HCT116 (cell line): Measurements from ENCODE around the gene CHP2. TPM values are rescaled to one million over a fixed set of nuclear protein-coding genes. Genes with fewer than 3 reads are reported as not detected.

ENCODE experiments used
- ATAC-seq: fragments of 200-7000 bp; cut with Tn5 transposase; 2 replicates; pipeline ENCODE4 v1.9.1; 2020; ENCODE audit warnings: mild to moderate bottlenecking, moderate library complexity
- BruUV-seq: library from RNA; stranded (reverse); fragments of 400-500 nt; replicated peaks from 2 replicates; lab custom pipeline; 2021; lab: Mats Ljungman, UMichigan
- CTCF ChIA-PET: fragments of 300-600 bp; sonication (Branson Sonifier 250); formaldehyde crosslinking; loops from one replicate; lab custom pipeline; 2021; ENCODE audit warnings: antibody characterized with exemption; lab: Charles Lee
- POLR2A ChIA-PET: fragments of 300-600, 350-600 bp; sonication (Branson Sonifier 250); formaldehyde crosslinking; loops from one replicate; lab custom pipeline; 2021; ENCODE audit warnings: antibody characterized with exemption; lab: Charles Lee
- RAD21 ChIA-PET, 2 experiments: fragments of 300-600 bp; sonication (Branson Sonifier 250); formaldehyde crosslinking; loops; one replicate each; lab custom pipeline; 2023; ENCODE audit warnings: low total read pairs in 2 of 2; ENCODE audit not compliant: uncharacterized antibody in 2 of 2, unreplicated experiment in 2 of 2, low non-redundant PET in 1 of 2; lab: Charles Lee
- DNase-seq: peaks from one replicate; pipeline ENCODE4 v3.0.0-alpha.2; 2010; ENCODE audit warnings: low read depth, low spot score
- H2AFZ ChIP-seq: fragments of 200-600 bp; shearing (Covaris generic), sonication (generic); 2 replicates; pipeline ENCODE4 v1.6.1; 2017; ENCODE audit warnings: low read depth, mixed run types, mixed read lengths, antibody characterized with exemption, low read length; ENCODE audit not compliant: poor library complexity, severe bottlenecking
- H3K27ac ChIP-seq: 2 replicates; pipeline ENCODE4 v1.5.1; 2012; ENCODE audit warnings: low read depth, low read length
- H3K27me3 ChIP-seq: fragments of 200-600 bp; sonication (generic); 2 replicates; pipeline ENCODE4 v1.6.1; 2016; ENCODE audit warnings: mixed run types, low read length, mixed read lengths; ENCODE audit not compliant: insufficient read depth
- H3K36me3 ChIP-seq, 2 experiments: fragments of 200-500 bp in 1 of 2; fragments of 200-600 bp in 1 of 2; sonication (Bioruptor generic) in 1 of 2; sonication (generic) in 1 of 2; 2 replicates each; pipeline versions ENCODE4 v1.5.1 to v1.6.1; 2014 to 2016; ENCODE audit warnings: low read length in 2 of 2, inconsistent platforms in 1 of 2, mixed read lengths in 1 of 2, mixed run types in 1 of 2; ENCODE audit not compliant: insufficient read depth in 2 of 2, control insufficient read depth in 1 of 2
- H3K4me1 ChIP-seq, 2 experiments: fragments of 200-600 bp in 1 of 2; sonication (generic) in 1 of 2; 2 replicates each; pipeline versions ENCODE4 v1.5.1 to v1.6.1; 2012 to 2017; ENCODE audit warnings: low read length in 2 of 2, inconsistent platforms in 1 of 2, mild to moderate bottlenecking in 1 of 2, mixed read lengths in 1 of 2, mixed run types in 1 of 2, moderate library complexity in 1 of 2; ENCODE audit not compliant: insufficient read depth in 2 of 2, control insufficient read depth in 1 of 2
- H3K4me2 ChIP-seq: fragments of 200-600 bp; sonication (generic); 2 replicates; pipeline ENCODE4 v1.6.1; 2017; ENCODE audit warnings: mixed run types, low read length, mixed read lengths
- H3K4me3 ChIP-seq, 2 experiments: fragments of 200-600 bp in 1 of 2; sonication (generic) in 1 of 2; replicated peaks in 1 of 2; 2 replicates each; pipeline ENCODE4 v1.5.1; 2011 to 2016; ENCODE audit warnings: low read length in 2 of 2, control low read depth in 1 of 2, low read depth in 1 of 2, mild to moderate bottlenecking in 1 of 2, mixed read lengths in 1 of 2, mixed run types in 1 of 2
- H3K79me2 ChIP-seq: fragments of 200-600 bp; sonication (generic); 2 replicates; pipeline ENCODE4 v1.6.1; 2017; ENCODE audit warnings: mild to moderate bottlenecking, mixed run types, low read length, moderate library complexity, mixed read lengths; ENCODE audit not compliant: insufficient read depth
- H3K9ac ChIP-seq: fragments of 200-600 bp; sonication (generic); 2 replicates; pipeline ENCODE4 v1.6.1; 2016; ENCODE audit warnings: low read length, mixed read lengths
- H3K9me2 ChIP-seq: fragments of 200-600 bp; sonication (generic), shearing (Covaris generic); 2 replicates; pipeline ENCODE4 v1.6.1; 2017; ENCODE audit warnings: mixed run types, mild to moderate bottlenecking, moderate library complexity; ENCODE audit not compliant: insufficient read depth
- H3K9me3 ChIP-seq, 2 experiments: fragments of 200-500 bp in 1 of 2; fragments of 200-600 bp in 1 of 2; sonication (Bioruptor generic) in 1 of 2; sonication (generic) in 1 of 2; 2 replicates each; pipeline ENCODE4 v1.6.1; 2014 to 2017; ENCODE audit warnings: low read length in 2 of 2, mixed read lengths in 2 of 2, inconsistent platforms in 1 of 2, low read depth in 1 of 2, mild to moderate bottlenecking in 1 of 2, mixed run types in 1 of 2, moderate library complexity in 1 of 2; ENCODE audit not compliant: control insufficient read depth in 1 of 2, insufficient read depth in 1 of 2
- H4K20me1 ChIP-seq: fragments of 200-600 bp; sonication (generic), shearing (Covaris generic); 2 replicates; pipeline ENCODE4 v1.6.1; 2017; ENCODE audit warnings: mixed run types, mild to moderate bottlenecking, moderate library complexity; ENCODE audit not compliant: insufficient read depth
- CEBPB ChIP-seq: IDR thresholded peaks from 2 replicates; pipeline ENCODE4 v1.6.1; 2012; ENCODE audit warnings: low read depth
- EGR1 ChIP-seq: IDR thresholded peaks from 2 replicates; pipeline ENCODE4 v1.6.1; 2012; ENCODE audit warnings: low read depth
- EZH2 ChIP-seq: fragments of 200-600 bp; sonication (generic); IDR thresholded peaks from 2 replicates; pipeline ENCODE4 v1.6.1; 2017; ENCODE audit warnings: antibody characterized with exemption, mixed run types
- FOSL1 ChIP-seq: IDR thresholded peaks from 2 replicates; pipeline ENCODE4 v1.6.1; 2012; ENCODE audit warnings: low read depth
- MAX ChIP-seq: IDR thresholded peaks from 2 replicates; pipeline ENCODE4 v1.6.1; 2012
- POLR2A ChIP-seq: IDR thresholded peaks from 2 replicates; pipeline ENCODE4 v1.7.0; 2011; ENCODE audit warnings: borderline replicate concordance; ENCODE audit not compliant: insufficient read depth, insufficient read length; ENCODE audit errors: extremely low read depth
- POLR2AphosphoS5 ChIP-seq: IDR thresholded peaks from 2 replicates; pipeline ENCODE4 v1.6.1; 2011; ENCODE audit warnings: mild to moderate bottlenecking, low read depth, low read length, moderate library complexity
- REST ChIP-seq: IDR thresholded peaks from 2 replicates; pipeline ENCODE4 v1.6.1; 2012; ENCODE audit warnings: low read depth
- ZFX ChIP-seq: fragments of 450-650 bp; IDR thresholded peaks from 2 replicates; pipeline ENCODE4 v1.6.1; 2017
- intact Hi-C: fragments of 100-400 bp; cut with micrococcal nuclease; formaldehyde crosslinking; loops from 2 replicates; pipeline ENCODE4 v1.10.0; 2022
- total RNA-seq: library from RNA; stranded (reverse); gene quantifications from one replicate; pipeline ENCODE4 v1.2.1, GENCODE V29; 2021; ENCODE audit not compliant: unreplicated experiment

CHP2 gene
- total RNA-seq, 1 experiment from 2014 or later: not detected

GRCh38 chr16:23710504-23710903, 44.3 kb upstream of the CHP2 start (continued):
- no peak for TF ChIP-seq REST
- no peak for TF ChIP-seq EZH2
- TF ChIP-seq ZFX: no peak
- no peak for TF ChIP-seq POLR2A
- TF ChIP-seq POLR2AphosphoS5: no peak
- no peak for TF ChIP-seq FOSL1
- no peak for TF ChIP-seq CEBPB
- no peak for TF ChIP-seq MAX

- DNase-seq (no peak), ATAC-seq (no peak)
- no peaks in the 10 kb centered on the region for H3K4me1 ChIP-seq
- no peak overlapping the region for H3K4me3 ChIP-seq
- H4K20me1 ChIP-seq: no peaks in the 10 kb centered on the region
- H3K4me2 ChIP-seq: no peak overlapping the region
- no peaks in the 10 kb centered on the region for H3K9me3 ChIP-seq
- no peaks in the 10 kb centered on the region for H3K9me2 ChIP-seq
- H3K36me3 ChIP-seq: no peaks in the 10 kb centered on the region
- no TSS peak for BruUV-seq
- ChIA-PET RAD21 (no interaction called here), CTCF (no interaction called here), POLR2A (no interaction called here)
- TF ChIP-seq EGR1: no peak
- no peak overlapping the region for H2AFZ ChIP-seq
- H3K27me3 ChIP-seq: no peaks in the 10 kb centered on the region
- no peaks in the 10 kb centered on the region for H3K79me2 ChIP-seq
- intact Hi-C loops: no loop called here
- no peak overlapping the region for H3K9ac ChIP-seq
- H3K27ac ChIP-seq: no peak overlapping the region
Observed at GRCh38 chr16:23711785-23712184, 43.0 kb upstream of the CHP2 start.
